Activated T-helper 1 cell treated with anti-CD3 and anti-CD28 coated beads, Interleukin-2, amount 50 U/mL, for 16 hours (primary cell): ENCODE data around the gene DNAJC18.
"Not testable (repeated sequence)": the region's sequence is repeated elsewhere in the genome, so short reads cannot be mapped to it uniquely, and the experiment has no call there.

Experiments used
- DNase-seq, 2 donors: peaks; one replicate each; pipeline ENCODE4 v3.0.0-alpha.2; 2020; ENCODE audit warnings: low read depth in 1 of 2, low spot score in 1 of 2

The DNAJC18 gene

DNA sequence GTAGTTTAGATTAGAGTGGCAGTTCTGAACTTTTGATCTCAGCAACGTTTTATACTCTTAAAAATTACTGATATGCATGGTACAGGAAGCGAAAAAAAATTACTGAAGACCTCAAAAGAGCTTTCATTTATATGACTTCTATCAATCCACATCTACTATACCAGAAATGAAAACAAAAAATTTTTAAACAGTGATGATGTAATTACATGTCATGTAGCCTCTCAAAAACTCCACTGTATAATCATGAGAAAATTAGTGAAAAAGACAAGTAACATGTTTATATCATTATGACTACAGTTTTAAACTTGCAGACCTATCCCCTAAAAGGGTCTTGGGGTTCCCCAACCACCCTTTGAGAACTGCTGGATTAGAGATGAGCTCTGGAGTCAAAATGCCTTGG lies 9.3 kb downstream of the DNAJC18 start:
- DNase-seq = no peak

- DNase-seq = no peak
Measured at GRCh38 chr5:139426203-139426885, 13.0 kb downstream of the DNAJC18 start.

GRCh38 chr5:139425497-139425896 lies 13.8 kb downstream of the DNAJC18 start:
- DNase-seq = no peak

GRCh38 chr5:139422307-139422893 lies 16.9 kb downstream of the DNAJC18 start:
- DNase-seq = peak in 1 of 2 donors; percentile 28

GRCh38 chr5:139419226-139420192 lies 19.8 kb downstream of the DNAJC18 start:
- no peak for DNase-seq

- no peak for DNase-seq
Measured at GRCh38 chr5:139418793-139419192, 20.5 kb downstream of the DNAJC18 start.

DNA sequence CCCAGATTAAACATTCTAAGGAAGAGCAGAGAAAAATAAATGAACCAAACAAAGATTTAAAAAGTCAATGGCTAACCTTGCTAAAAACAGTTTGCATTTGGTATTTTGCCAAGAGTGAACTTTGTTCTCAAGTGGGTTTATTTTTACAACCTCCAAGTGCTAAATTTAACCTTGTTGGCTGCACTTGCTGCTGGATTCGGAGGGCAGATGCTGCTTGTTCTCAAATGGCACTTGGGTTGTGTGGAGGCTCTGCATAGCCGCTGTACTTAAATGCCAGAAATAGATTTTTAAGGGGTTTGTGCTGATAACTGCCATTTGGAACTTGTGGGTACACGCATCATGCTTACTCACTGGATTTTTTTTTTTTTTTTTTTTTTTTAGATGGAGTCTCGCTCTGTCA lies 22.1 kb downstream of the DNAJC18 start:
- no peak for DNase-seq

DNA sequence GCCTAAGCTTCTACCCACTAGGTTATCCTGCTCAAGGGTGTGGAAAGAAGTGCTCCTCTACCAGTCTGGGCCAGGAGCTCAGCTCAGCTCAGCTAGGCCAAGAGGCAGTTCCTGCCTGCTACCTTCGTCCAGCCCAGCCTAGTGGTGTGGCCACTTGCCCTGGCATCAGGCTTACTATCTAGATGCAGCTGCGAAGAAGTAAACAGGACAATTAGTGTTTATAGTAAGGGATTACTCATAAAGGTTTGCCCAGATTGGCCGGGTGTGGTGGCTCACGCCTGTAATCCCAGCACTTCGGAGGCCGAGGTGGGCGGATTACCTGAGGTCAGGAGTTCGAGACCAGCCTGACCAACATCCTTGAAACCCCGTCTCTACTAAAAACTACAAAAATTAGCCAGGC lies 22.7 kb downstream of the DNAJC18 start:
- no peak for DNase-seq

- DNase-seq = no peak
Measured at GRCh38 chr5:139415869-139416268, 23.5 kb downstream of the DNAJC18 start.

GRCh38 chr5:139415221-139415861 lies 24.0 kb downstream of the DNAJC18 start:
- DNase-seq = no peak

- DNase-seq = no peak
Measured at GRCh38 chr5:139414581-139415130, 24.7 kb downstream of the DNAJC18 start.

DNA sequence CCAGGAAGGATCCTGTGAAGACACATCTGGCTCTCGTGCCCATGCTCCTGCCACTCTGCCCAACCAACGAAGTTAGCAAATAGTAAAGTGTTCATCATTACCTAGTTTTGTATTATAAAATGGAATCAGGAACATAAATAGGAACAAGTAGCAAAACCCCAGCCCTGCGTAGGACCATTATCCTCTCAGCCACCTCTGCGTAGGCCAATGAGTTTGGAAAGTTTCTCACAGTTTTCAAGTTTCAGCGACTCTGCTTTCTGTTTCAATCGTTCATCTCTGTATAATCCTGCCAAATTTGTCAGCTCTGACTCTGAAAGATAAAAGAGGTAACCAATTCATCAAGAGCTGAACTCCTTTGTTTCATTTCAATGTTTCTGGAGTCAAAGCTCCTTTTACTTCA lies 25.4 kb downstream of the DNAJC18 start:
- DNase-seq = no peak

- DNase-seq = no peak
Measured at GRCh38 chr5:139413153-139413552, 26.2 kb downstream of the DNAJC18 start.

- no peak for DNase-seq
Measured at GRCh38 chr5:139410993-139411828, 28.1 kb downstream of the DNAJC18 start.

GRCh38 chr5:139410121-139410992 lies 29.0 kb downstream of the DNAJC18 start:
- no peak for DNase-seq

- not testable (repeated sequence) for DNase-seq
Measured at GRCh38 chr5:139409116-139409515, 30.2 kb downstream of the DNAJC18 start.

- DNase-seq = no peak
Measured at GRCh38 chr5:139408191-139408590, 31.1 kb downstream of the DNAJC18 start.

- no peak for DNase-seq
Measured at GRCh38 chr5:139407517-139407916, 31.8 kb downstream of the DNAJC18 start.

GRCh38 chr5:139406963-139407362 lies 32.4 kb downstream of the DNAJC18 start:
- DNase-seq = no peak
